IMR-90 (cell line): ENCODE data around the gene ASTL. TPM values are rescaled to one million over a fixed set of nuclear protein-coding genes. Genes with fewer than 3 reads are reported as not detected.

Source experiments
- ATAC-seq: fragments of 200-7000 bp; cut with Tn5 transposase; 2 replicates; pipeline ENCODE4 v1.9.1; 2020; ENCODE audit warnings: low read depth, mild to moderate bottlenecking, moderate library complexity
- BruUV-seq: library from RNA; stranded (reverse); fragments of 400-500 nt; replicated peaks from 2 replicates; lab custom pipeline; 2021; lab: Mats Ljungman, UMichigan
- CTCF ChIA-PET: fragments of 300-600 bp; formaldehyde crosslinking; extraction: SDS; loops from one replicate; lab custom pipeline; 2021; ENCODE audit warnings: antibody characterized with exemption; lab: Yijun Ruan, JAX
- POLR2A ChIA-PET: fragments of 300-600 bp; sonication (Branson Sonifier 250); formaldehyde crosslinking; loops from one replicate; lab custom pipeline; 2022; ENCODE audit warnings: antibody characterized with exemption; ENCODE audit not compliant: unreplicated experiment; lab: Charles Lee
- DNase-seq: peaks from one replicate; pipeline ENCODE4 v3.0.0; 2013
- H2AFZ ChIP-seq: replicated peaks from 2 replicates; pipeline ENCODE3; 2013; ENCODE audit warnings: low read length, mild to moderate bottlenecking; ENCODE audit not compliant: poor library complexity
- H2AK5ac ChIP-seq: 2 replicates; pipeline ENCODE4 v1.6.1; 2013; ENCODE audit warnings: low read depth, low read length, inconsistent platforms
- H2AK9ac ChIP-seq: replicated peaks from 2 replicates; pipeline ENCODE3; 2013; ENCODE audit warnings: mild to moderate bottlenecking, low read depth, low read length, moderate library complexity; ENCODE audit not compliant: poor library complexity
- H2BK120ac ChIP-seq: 2 replicates; pipeline ENCODE4 v1.6.1; 2013; ENCODE audit warnings: low read depth, low read length, inconsistent platforms
- H2BK15ac ChIP-seq: 3 replicates; pipeline ENCODE4 v1.6.1; 2013; ENCODE audit warnings: low read depth, low read length, inconsistent platforms
- H2BK20ac ChIP-seq: 2 replicates; pipeline ENCODE4 v1.6.1; 2013; ENCODE audit warnings: low read depth, mild to moderate bottlenecking, inconsistent platforms, low read length, moderate library complexity
- H2BK5ac ChIP-seq: 2 replicates; pipeline ENCODE4 v1.6.1; 2013; ENCODE audit warnings: mild to moderate bottlenecking, low read depth, low read length, inconsistent platforms; ENCODE audit not compliant: poor library complexity, severe bottlenecking
- H3K14ac ChIP-seq: replicated peaks from 2 replicates; pipeline ENCODE4 v1.6.1; 2013; ENCODE audit warnings: low read depth, low read length, inconsistent platforms
- H3K18ac ChIP-seq: 2 replicates; pipeline ENCODE4 v1.6.1; 2013; ENCODE audit warnings: low read depth, low read length, control low read depth
- H3K23ac ChIP-seq: 2 replicates; pipeline ENCODE4 v1.6.1; 2013; ENCODE audit warnings: low read depth, low read length, inconsistent platforms
- H3K27ac ChIP-seq: 2 replicates; pipeline ENCODE4 v1.5.1; 2013; ENCODE audit warnings: mild to moderate bottlenecking, control low read depth, low read length; ENCODE audit not compliant: insufficient read depth
- H3K27me3 ChIP-seq: 2 replicates; pipeline ENCODE4 v1.6.1; 2013; ENCODE audit warnings: low read length; ENCODE audit not compliant: control insufficient read depth, insufficient read depth
- H3K36me3 ChIP-seq: 2 replicates; pipeline ENCODE4 v1.6.1; 2013; ENCODE audit warnings: low read length, mixed read lengths; ENCODE audit not compliant: control insufficient read depth, insufficient read depth
- H3K4ac ChIP-seq: 2 replicates; pipeline ENCODE4 v1.6.1; 2013; ENCODE audit warnings: low read depth, low read length, inconsistent platforms
- H3K4me1 ChIP-seq: 2 replicates; pipeline ENCODE4 v1.6.1; 2013; ENCODE audit warnings: low read length, mixed read lengths; ENCODE audit not compliant: control insufficient read depth, insufficient read depth
- H3K4me2 ChIP-seq: 2 replicates; pipeline ENCODE4 v1.6.1; 2013; ENCODE audit warnings: low read depth, mild to moderate bottlenecking, control low read depth, low read length, moderate library complexity
- H3K4me3 ChIP-seq: 2 replicates; pipeline ENCODE4 v1.5.1; 2013; ENCODE audit warnings: low read depth, mild to moderate bottlenecking, control low read depth, low read length, moderate library complexity; ENCODE audit not compliant: insufficient read depth
- H3K56ac ChIP-seq: 2 replicates; pipeline ENCODE4 v1.6.1; 2013; ENCODE audit warnings: low read length, inconsistent platforms; ENCODE audit not compliant: insufficient read depth; ENCODE audit errors: extremely low read depth
- H3K79me1 ChIP-seq, 2 experiments: 2 replicates each; pipeline ENCODE4 v1.6.1; 2013; ENCODE audit warnings: low read length in 2 of 2, inconsistent platforms in 1 of 2, low read depth in 1 of 2
- H3K9ac ChIP-seq: 2 replicates; pipeline ENCODE4 v1.6.1; 2013; ENCODE audit warnings: low read depth, low read length, control low read depth
- H3K9me1 ChIP-seq: 2 replicates; pipeline ENCODE4 v1.6.1; 2013; ENCODE audit warnings: low read length, inconsistent platforms; ENCODE audit not compliant: insufficient read depth
- H3K9me3 ChIP-seq: 2 replicates; pipeline ENCODE4 v1.6.1; 2013; ENCODE audit warnings: low read length; ENCODE audit not compliant: control insufficient read depth, insufficient read depth
- H4K20me1 ChIP-seq: 2 replicates; pipeline ENCODE4 v1.6.1; 2013; ENCODE audit warnings: low read length, inconsistent platforms; ENCODE audit not compliant: insufficient read depth
- H4K5ac ChIP-seq: 2 replicates; pipeline ENCODE4 v1.6.1; 2013; ENCODE audit warnings: mild to moderate bottlenecking, low read depth, low read length, control low read depth
- H4K8ac ChIP-seq, 2 experiments: 2 replicates each; pipeline ENCODE4 v1.6.1; 2013; ENCODE audit warnings: low read depth in 2 of 2, low read length in 2 of 2, control low read depth in 1 of 2, inconsistent platforms in 1 of 2
- H4K91ac ChIP-seq: 2 replicates; pipeline ENCODE4 v1.6.1; 2013; ENCODE audit warnings: low read depth, low read length, inconsistent platforms; ENCODE audit not compliant: insufficient read depth
- CHD1 ChIP-seq: IDR thresholded peaks from 2 replicates; pipeline ENCODE4 v1.6.1; 2012; ENCODE audit warnings: low read depth, low read length, improper control_type of control experiment
- ELK1 ChIP-seq: fragments of 150-350 bp; IDR thresholded peaks from 2 replicates; pipeline ENCODE4 v1.6.1; 2016; ENCODE audit warnings: low read depth, mild to moderate bottlenecking, low read length, moderate library complexity, borderline replicate concordance
- FOS ChIP-seq: fragments of 150-350 bp; IDR thresholded peaks from 2 replicates; pipeline ENCODE4 v1.6.1; 2016; ENCODE audit warnings: low read depth, low read length
- RAD21 ChIP-seq: IDR thresholded peaks from 2 replicates; pipeline ENCODE4 v1.6.1; 2012; ENCODE audit warnings: low read length, improper control_type of control experiment
- USF2 ChIP-seq: fragments of 150-350 bp; IDR thresholded peaks from 2 replicates; pipeline ENCODE4 v1.6.1; 2017; ENCODE audit warnings: mild to moderate bottlenecking, antibody characterized with exemption, low read length, low read depth
- WGBS, 2 experiments: methylation state at CpG; one replicate each; pipeline versions ENCODE4 v1.1.5 to v1.1.7; 2013; ENCODE audit warnings: missing lambda C conversion rate in 2 of 2; ENCODE audit not compliant: insufficient read length in 1 of 2; ENCODE audit errors: extremely low coverage in 2 of 2; 5-methylcytosine and 5-hydroxymethylcytosine counted together
- dilution Hi-C: fragments of 300-500 bp; cut with HindIII; formaldehyde crosslinking; loops from one replicate; pipeline ENCODE4 v1.14.3; 2018; ENCODE audit warnings: low sequenced_read_pairs; ENCODE audit not compliant: unreplicated experiment
- in situ Hi-C: fragments of 300-500 bp; cut with MboI; formaldehyde crosslinking; loops from 3 replicates; pipeline ENCODE4 v1.14.3; 2019; ENCODE audit warnings: low sequenced_read_pairs, inconsistent platforms, mixed read lengths
- intact Hi-C: fragments of 100-400 bp; cut with micrococcal nuclease; formaldehyde crosslinking; loops from 2 replicates; pipeline ENCODE4 v1.10.0; 2022
- polyA plus RNA-seq, 3 experiments: library from polyadenylated mRNA; depleted of rRNA; stranded (reverse); fragments of >200 nt; gene quantifications; 2 replicates each; pipeline ENCODE4 v1.2.3, GENCODE V29; 2012; ENCODE audit warnings: low replicate concordance in 1 of 3
- total RNA-seq: library from RNA; depleted of rRNA; stranded (reverse); fragments of >200 nt; gene quantifications from 2 replicates; pipeline ENCODE4 v1.2.3, GENCODE V29; 2012

ASTL gene
- total and polyA plus RNA-seq, 2 of the 4 experiments (the other 2 are of a cell fraction) = not detected

- Histone ChIP-seq H4K20me1 (0 out of 2 replicates have a peak, but pooled peaks cover 4% of the 10 kb centered on the region), H4K91ac (no peak overlapping the region), H3K56ac (no peak overlapping the region), H3K4ac (no peak overlapping the region), H2BK15ac (no peak overlapping the region), H3K14ac (no peak overlapping the region), H3K4me1 (peaks cover 2% of the 10 kb centered on the region; the same call in 1 of the 2 replicates), H3K27me3 (peaks cover 90% of the 10 kb centered on the region), H3K4me2 (no peak overlapping the region), H3K9me1 (no peaks in the 10 kb centered on the region), H2BK120ac (no peak overlapping the region), H3K9me3 (no peaks in the 10 kb centered on the region; the same call in 1 of the 2 replicates), H4K8ac (no peak overlapping the region), H3K18ac (no peak overlapping the region), H2BK5ac (no peak overlapping the region), H3K23ac (no peak overlapping the region), H2AK5ac (no peak overlapping the region), H3K9ac (no peak overlapping the region), H3K79me1 (no peaks in the 10 kb centered on the region), H2BK20ac (no peak overlapping the region), H3K36me3 (no peaks in the 10 kb centered on the region), H3K4me3 (no peak overlapping the region), H2AK9ac (no peak overlapping the region), H3K27ac (no peak overlapping the region), H4K5ac (no peak overlapping the region), H2AFZ (no peak overlapping the region)
- intact Hi-C loops (no loop called here), in situ Hi-C loops (loop anchor here (25.0 kb wide), 1 partner anchor 108 kb away; no protein-coding TSS in a partner anchor), dilution Hi-C loops (no loop called here)
- no peak for TF ChIP-seq USF2
- no peak for TF ChIP-seq ELK1
- no peak for TF ChIP-seq FOS
- no peak for TF ChIP-seq RAD21
- no peak for TF ChIP-seq CHD1
- ATAC-seq (no peak), DNase-seq (no peak)
- CTCF ChIA-PET = no interaction called here
- no TSS peak for BruUV-seq
- 50% methylated on average over 4 of the region's 11 CpGs; no CpG with 5 or more reads in 1 of the 2 experiments for WGBS, 2 experiments
- POLR2A ChIA-PET = no interaction called here
Measured at GRCh38 chr2:96120091-96120720, 18.1 kb downstream of the ASTL start.
